Inferior parietal cortex (tissue), 1 donor: ENCODE results near the gene LGALS9B.
"Not testable (repeated sequence)": the region's sequence is repeated elsewhere in the genome, so short reads cannot be mapped to it uniquely, and the experiment has no call there.

Experiments used
- DNase-seq: peaks from one replicate; pipeline ENCODE4 v3.0.0-alpha.2; 2016; ENCODE audit errors: extremely low spot score

Gene LGALS9B

DNA sequence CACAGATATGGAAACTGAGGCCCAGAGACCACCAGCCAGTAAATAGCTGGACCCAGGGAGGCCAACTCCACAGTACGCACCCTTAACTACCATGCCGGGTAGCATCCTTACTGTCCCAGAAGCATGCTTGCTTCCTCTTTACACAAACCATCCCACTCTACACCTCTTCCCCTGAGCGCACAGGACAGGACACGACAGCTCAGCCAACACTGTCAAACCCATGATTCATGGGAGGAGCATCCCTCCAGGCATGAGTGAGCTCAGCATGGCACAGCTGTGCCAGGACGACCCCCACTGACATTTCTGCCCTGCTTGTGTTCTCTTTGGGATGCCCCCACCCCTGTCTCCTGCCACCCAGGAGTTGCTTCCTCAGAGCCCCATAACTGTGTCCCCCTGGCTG is 340 bp downstream of the LGALS9B start:
- not testable (repeated sequence) for DNase-seq

DNA sequence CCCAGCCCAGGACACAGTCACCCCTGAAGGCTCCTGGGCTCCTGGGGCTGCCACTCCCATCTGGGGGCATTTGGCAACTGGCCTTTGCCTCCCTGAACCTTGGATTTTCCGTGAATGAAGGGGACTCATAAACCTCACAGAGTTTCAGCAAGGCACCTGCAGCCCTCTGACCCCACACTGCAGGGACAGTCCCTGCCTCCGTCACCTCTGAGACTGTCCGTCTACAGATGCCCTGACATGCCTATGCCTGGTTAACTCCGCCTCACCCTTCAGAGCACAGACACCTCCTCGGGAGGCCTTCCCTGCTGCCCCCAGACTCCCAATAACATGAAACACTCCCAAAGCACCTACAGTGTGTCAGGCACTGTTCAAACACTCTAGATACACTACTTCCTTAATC is 786 bp downstream of the LGALS9B start:
- not testable (repeated sequence) for DNase-seq

DNA sequence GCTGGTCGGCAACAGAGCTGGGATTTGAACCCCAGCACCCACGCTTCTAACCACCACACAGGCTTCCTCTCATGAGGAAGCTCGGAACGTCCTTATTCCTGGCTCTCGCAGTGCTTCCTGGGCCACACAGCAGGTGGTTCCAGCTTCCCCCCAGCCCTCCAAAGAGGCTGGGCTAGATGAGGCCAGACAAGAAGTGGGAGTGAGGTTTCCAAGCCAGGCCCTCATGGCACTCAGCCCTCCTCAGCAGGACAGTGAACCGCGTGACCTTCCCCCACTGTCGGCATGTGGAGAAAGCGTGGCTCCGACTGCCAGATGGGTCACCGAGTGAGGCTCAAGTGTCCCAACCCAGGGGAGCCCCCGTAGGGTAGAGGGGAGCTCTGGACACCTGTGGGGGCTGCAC is 1.8 kb downstream of the LGALS9B start:
- not testable (repeated sequence) for DNase-seq

DNA sequence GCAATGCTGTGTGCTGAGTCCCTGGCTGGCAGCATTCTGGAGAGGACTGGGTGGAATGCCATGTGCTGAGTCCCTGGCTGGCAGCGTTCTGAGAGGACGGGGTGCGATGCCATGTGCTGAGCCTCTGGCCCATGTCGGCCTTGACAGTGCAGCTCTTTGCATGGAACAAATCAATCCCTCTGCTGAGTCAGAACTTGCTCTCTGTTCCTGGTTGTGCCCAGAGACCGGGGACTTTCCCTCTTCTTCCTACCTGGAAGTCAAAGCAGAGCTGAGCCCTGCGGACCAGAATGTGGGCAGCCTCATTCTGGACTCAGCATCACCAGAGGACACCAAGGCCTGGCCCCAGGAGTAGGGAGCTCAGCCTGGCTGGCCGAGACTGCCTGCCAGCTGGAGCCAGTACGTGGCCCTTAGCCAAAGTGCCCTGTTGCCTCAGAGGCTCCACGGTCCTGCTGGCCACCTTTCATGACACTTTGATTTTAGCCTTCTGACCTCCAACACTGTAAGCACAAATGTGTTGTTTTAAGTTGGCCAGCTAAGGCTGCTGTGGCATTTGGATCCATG is 2.4 kb downstream of the LGALS9B start:
- not testable (repeated sequence) for DNase-seq

DNA sequence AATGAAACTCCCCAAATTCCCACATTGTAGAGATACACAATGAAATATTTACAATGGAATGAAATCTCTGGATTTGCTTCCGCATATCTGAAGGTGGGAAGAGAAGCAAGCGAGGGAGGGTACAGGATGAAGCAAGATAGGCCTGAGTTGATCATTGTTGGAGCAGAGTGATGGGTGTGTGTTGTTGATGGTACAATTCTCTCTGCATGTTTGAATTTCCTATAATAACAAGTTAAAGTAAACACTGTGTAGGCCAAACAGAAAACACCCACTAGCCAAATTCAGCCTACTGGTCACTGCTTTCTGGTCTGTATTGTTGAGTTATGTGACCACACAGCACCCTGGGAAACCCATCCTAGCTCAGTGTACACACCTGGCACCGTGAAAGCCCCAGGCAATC is 5.2 kb downstream of the LGALS9B start:
- not testable (repeated sequence) for DNase-seq

DNA sequence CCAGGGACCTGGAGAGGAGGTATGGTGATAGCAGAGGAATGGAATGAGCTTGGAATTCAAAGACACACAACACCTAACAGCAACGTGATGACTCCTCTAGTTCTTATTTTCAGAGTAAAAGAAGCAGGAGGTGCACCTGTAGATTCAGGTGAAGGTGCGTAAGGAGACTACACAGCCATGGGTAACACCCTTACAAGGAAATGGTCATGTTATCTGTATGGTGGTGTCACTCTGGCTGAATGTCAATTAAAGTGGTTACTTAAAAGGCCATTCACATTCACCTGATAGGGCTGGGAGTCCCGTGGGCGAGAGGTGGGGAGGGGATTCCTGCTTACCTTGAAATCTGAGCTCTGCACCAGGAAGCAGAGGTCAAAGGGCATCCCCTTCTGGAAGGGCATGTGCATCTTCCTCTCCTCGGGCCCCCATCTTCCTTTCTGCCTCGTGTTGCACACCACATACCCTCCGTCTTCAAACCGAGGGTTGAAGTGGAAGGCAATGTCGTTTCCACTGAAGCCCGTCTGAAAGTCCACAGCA is 9.4 kb downstream of the LGALS9B start:
- DNase-seq, result not testable (repeated sequence)

DNA sequence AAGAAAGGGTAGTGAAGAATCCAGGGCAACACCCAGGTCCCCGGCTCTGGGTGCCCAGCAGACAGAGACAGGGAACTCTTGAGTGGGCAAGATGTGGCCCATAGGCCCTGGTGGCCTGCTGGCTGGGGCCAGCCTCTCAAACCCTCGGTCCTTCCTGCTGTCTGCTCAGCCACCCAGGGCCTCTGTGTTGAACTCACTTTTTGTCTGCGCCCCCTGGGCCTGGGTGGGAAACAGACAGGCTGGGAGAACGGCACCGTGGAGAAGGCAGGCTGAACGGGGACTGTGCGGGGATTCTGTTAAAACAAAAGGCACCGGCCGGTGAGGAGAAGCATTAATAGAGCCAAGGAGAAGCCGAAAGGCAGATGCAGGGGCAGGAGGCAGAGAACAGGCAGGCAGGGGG is 12.2 kb downstream of the LGALS9B start:
- DNase-seq, result not testable (repeated sequence)

DNA sequence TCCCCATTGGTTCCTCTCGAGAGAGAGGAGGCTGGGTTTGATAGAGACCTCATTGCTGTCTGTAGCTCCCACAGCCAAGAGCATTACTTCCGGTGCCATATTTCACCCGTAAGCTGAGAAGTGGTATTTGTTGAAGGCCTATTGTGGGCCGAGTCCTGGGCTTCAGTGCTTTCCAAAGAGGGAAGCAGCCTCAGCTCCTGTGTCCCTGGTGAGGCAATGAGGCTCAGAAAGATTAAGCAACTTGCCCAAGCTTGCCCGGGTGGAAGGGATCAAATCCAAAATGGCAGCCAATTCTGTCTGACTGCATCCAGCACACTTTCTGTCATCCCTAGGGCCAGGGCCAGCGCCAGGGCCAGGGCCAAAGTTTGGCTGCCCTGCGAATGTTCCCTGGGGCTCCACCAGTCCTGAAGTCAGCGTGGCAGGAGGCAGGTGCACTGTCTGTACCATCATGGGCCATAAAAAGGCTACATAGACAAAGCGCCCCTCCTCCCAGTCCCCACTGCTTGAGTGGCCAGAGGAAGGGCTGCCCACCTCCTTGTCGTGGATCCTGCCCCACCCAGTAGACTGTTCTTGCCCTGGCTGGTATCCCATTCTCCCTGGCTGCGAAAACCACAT is 13.4 kb downstream of the LGALS9B start:
- not testable (repeated sequence) for DNase-seq

DNA sequence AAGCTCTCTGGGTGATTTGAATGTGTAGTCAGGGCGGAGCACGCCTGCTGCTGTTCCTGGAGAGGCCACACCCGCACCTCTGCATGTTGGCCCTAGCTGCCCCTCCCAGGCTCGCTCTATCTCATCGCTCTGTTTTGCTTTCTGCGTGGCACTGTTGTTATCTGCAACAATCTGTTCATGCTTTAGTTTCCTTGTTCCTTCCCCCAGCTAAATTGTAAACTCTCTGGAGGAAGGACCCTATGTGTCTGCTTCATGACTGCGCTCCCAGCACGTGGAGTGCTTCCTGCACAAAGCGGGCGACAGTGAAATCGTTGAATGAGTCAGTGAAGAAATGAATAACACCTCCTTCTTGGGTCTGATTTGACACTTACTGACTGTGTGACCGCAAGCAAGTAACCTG is 16.5 kb downstream of the LGALS9B start:
- DNase-seq, result not testable (repeated sequence)

DNA sequence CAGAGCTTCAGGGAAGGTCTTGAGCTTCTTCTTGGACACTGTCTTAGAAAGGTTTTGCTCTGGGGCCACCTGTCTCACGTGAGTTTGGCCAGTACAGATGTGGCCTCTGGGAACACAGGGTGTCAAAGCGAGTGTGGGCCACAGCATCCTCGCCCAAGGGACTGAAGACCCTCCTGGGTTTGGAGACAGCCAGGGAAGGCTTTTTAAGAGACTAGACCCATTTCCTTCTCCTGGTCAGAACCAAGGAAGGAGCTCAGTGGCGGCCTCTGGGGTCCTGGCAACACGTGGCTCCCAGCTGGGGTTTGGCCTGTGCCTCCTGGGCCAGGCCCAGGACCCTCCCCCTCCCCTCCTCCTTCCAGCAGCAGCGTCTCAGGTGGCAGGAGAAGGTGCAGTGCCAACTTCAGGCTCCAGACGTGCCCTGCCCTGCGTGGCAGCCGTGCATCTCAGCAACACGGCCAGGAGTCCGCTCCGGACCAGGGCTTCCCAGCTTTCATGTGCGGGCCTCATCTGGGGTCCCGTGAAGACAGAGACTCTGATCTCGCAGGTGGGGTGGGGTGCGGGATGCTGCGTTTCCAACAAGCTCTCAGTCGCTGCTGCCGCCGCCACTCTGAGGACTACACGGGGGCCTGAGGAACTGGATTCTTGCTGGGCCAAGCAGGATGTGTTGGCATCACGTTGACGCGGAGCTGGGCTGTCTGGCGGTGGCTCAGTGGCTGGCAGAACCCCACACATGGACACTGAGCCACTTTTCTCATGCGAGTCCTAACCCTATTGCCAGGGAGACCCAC is 19.6 kb downstream of the LGALS9B start:
- DNase-seq, result not testable (repeated sequence)

DNA sequence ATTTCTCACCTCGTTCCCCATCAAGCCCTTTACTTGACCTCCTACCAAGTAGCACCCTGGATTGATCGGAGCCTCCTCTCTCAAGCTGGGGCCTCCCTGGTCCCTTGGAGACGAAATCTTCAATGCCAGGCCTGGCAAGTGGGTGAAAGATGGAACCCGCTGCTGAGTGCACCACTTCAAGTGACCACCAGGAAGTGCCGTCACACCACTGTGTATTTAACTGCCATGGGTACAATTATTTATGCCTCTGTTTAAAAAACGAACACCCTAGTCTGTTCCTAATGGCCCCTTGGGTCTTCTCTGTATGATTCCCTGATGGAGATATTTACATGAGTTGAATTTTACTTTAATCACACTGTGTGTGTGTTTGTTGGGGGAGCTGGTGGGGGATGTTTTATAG is 20.4 kb downstream of the LGALS9B start:
- DNase-seq, result not testable (repeated sequence)

DNA sequence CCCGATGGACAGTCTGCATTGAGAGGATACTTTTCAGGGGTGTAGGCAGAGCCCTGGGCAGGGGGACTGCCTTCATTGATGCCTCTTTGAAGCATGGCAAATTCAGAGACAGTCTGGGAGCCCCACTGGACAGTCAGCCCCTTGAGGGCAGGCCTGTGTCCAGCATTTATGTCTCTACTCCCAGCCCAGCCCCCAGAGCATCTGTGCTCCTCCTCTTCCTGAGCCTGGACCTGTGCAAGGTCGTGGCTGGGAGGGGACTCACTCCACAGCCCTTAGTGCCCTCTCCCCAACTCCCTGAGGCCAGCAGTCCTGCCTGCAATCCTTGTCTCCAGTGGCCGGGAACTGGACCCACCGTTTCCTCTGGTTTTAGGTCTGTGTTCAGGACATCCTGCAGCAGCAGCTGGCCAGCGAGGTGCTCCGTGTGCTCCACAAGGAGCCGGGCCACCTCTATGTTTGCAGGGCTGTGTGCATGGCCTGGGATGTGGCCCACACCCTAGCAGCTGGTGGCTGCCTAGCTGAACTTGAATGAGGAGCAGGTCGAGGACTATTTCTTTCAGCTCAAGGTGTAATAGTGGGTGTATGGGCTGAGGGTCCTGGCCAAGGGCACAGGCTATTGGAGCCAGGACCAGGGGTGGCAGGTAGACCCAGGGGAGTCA is 22.6 kb downstream of the LGALS9B start:
- not testable (repeated sequence) for DNase-seq

DNA sequence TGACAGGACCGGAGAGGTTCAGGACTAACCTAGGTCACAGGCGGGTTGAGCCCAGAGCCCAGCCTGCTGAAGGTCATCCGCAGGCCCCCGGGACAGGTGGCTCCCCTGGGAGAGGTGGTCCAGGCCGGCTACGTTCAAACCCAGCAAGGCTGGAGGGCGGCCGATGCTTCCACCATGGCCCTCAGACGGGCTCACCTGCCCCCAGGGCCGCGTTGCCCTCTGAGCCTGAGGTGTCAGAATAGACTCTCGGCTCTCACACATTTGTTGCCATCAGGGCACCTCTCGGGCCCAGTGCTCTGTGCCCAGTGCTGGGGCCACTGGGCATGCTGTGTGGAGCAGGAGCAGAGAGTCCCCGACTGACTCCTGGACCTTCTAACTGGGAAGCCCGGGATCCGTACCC is 23.2 kb downstream of the LGALS9B start:
- DNase-seq, result not testable (repeated sequence)

DNA sequence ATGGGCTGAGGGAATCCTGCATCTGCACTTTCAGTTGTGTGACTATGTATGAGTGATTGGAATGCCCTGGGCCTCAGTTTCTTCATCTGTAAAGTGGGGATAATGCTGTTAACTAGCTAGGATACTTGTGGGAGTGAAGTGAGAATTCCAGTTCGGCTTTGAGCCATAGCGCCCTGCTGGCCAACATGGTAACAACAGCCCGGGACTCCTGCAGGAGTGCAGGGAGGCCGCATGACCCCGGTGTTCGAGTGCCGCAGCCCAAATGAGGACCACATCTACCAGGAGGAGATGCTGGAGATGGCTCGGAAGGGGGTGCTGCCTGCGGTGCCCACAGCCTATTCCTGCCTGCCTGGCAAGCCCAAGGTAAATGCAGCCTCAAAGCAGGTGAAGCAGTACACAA is 23.7 kb downstream of the LGALS9B start:
- DNase-seq, result not testable (repeated sequence)

DNA sequence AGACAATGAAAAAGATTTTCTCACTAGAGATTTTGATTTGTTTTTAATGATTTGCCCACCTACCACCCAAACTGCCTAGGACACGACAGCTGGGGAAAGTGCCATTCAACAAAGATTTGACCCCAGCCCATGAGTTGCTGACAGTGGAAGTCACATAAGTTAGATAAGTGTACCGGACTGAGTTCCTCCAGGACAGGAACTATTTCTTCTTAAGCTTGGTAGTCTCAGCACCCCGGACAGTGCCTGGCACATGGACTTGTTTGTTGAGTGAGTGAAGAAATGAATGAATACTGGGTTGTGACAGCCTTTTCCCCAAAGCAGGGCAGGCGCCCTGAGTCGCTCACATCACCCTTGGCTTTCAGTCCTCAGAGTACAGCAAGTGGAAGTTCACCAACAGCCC is 26.7 kb downstream of the LGALS9B start:
- DNase-seq, result not testable (repeated sequence)

DNA sequence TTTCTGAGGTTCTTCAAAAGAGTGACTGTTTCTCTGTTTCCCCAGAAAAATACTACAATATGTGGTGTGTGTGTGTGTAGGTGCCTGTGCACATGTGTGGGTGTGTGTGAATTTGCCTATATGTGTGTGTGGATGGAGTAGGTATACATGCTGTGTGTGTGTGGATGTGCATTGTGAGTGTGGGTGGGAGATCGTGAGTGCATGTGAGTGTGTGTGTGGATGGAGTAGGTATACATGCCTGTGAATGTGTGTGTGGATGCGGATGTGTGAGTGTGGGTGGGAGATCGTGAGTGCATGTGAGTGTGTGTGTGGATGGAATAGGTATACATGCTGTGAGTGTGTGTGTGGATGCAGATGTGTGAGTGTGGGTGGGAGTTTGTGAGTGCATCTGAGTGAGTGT is 32.2 kb downstream of the LGALS9B start:
- DNase-seq, result not testable (repeated sequence)

DNA sequence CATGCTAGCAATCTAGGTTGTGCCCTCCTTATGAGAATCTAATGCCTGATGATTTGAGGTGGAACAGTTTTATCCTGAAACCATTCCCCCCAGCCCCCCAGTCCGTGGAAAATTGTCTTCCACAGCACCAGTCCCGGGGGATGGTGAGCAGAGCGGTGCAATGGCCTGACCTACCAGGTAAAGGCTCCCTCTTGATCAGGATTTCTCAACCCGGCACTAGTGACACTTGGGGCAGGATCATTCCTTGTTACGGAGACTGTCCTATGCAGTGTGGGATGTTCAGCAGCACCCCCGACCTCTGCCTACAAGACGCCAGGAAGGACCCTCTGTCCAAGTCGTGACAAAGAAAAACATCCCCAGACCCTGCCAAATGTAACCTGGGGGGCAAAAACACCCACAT is 34.0 kb downstream of the LGALS9B start:
- DNase-seq, result not testable (repeated sequence)

DNA sequence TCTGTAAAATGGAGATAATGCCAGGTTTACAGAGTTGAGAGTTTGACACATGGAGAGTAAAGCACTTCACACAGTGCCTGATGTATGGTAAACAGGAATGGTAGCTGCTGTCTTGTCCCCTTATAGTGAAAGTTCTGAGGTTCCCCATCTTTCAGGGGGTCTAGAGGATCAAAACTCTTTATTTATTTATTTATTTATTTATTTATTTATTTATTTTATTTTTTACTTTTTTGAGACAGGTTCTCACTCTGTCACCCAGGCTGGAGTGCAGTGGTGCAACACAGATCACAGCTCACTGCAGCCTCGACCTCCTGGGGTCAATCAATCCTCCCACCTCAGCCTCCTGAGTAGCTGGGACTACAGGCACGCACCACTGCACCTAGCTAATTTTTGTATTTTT is 40.1 kb downstream of the LGALS9B start:
- DNase-seq, result not testable (repeated sequence)

DNA sequence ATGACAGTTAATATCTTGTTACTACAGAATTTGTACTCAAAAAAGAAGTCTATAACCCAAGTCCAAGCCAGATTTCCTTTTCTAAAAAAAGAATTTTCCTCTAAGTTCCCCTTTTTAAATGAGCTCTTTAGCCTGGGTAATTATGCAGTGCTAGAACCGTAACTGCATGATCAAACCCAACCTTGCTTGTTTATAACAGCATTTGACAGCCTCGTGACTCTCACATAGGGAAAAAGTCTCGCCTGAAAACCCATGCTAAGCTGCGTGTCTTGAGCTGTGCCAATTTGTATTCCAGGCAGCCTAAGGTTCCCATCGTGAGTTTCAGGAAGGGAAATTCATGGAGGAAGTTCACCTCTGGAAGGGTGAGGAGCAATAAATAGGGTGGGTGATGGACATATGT is 44.5 kb downstream of the LGALS9B start:
- DNase-seq, result not testable (repeated sequence)

DNA sequence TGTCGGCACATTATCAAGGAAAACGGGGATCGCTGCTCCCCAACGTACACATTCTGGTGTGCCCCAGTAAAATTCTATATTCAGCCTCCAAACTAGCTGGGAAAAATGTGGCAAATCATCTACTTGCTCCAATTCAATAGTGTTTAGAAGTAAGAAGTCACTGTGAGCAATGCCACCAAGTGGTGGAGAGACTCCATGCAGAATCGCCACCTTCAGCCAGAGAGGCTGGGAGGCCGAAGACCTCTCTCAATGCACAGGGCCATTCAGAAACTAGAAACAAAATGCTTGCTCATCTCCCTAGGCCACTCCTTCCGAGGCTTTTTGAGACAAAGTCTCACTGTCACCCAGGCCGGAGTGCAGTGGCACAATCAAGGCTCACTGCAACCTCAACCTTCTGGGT is 48.5 kb downstream of the LGALS9B start:
- DNase-seq, result not testable (repeated sequence)

DNA sequence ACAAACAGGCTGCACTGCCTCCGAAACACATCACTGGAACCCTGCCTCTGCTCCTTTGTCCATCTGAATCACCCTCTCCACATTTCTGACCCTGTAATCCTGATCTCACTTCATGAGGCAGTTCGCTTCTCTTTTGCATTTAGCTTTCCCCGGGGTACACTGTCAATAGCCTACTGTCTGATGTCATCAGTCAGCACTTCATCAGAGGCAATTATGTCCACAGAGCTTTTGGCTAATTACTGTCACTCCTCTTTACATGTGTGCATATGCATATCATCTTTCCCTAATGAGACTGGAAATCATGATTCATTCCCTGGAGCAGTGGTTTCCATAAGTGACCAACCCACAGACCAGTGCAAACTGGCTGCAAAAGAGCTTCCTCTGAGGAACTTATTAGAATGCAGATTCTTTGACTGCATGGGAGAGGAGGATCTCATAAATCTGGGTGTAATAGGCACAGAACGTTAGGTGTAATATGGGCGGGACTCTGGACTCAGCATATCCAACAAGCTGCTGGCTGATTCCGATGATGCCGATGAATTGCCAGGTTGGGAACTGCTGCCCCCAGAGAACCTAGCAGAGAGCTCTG is 49.8 kb downstream of the LGALS9B start:
- not testable (repeated sequence) for DNase-seq
